ENCODE data around the gene NHEJ1. TPM values are rescaled to one million over a fixed set of nuclear protein-coding genes. Genes with fewer than 3 reads are reported as not detected.
A peak's percentile ranks its signal among the peaks of the same experiment; 100 is the strongest.

The NHEJ1 gene
- total and polyA plus RNA-seq, 2 of the 13 experiments (the other 11 are each of a cell fraction or from before 2014, with no cell fraction given), result 30.0 to 30.7 TPM

DNA sequence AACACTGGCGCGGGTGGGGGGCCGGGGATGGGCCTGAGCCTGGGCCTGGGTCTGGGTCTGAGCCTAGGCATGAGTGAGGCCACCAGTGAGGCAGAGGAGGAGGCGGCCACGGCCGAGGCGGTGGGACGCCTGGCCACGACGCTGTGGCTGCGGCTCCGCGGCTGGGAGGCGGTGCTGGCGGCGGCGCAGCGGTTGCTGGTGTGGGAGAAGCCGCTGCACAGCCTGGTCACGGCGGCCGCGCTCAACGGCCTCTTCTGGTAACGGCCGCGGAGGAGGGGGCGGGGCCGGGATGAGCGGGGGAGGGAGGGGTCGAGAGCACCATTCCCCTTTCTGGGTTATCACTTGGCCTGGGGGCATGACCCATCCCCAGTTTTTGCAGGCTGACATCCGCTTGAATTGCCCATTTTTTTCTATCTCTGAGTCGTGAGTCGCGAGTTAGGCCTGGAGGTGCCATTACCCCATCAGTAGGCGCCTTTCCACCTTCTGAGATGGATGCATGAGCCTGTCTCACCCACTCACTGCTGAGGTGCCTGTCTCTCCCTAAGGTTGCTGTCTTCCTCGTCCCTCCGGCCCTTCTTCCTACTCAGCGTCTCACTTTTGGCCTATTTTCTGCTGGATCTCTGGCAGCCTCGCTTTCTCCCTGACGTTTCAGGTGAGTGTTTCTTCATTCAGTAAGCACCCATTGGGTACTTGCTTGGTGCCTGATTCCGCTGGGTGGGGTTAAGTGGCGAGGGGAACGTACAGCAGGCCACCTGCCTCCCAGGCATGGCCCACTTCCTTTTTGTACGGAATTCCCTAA lies 18.0 kb upstream of the NHEJ1 start (continued):
- peak; percentile 44 for TF ChIP-seq RBFOX2 (IDR thresholded peaks at IDR 0.05; ENCODE audit: low read depth, low read length)
- TF ChIP-seq EED (CRISPR knock-in tag; IDR thresholded peaks at IDR 0.05), result peak; percentile 39; the same call in 1 of the 2 replicates
- TF ChIP-seq NFYC (CRISPR knock-in tag; IDR thresholded peaks at IDR 0.05), result 0 out of 2 replicates have a peak, but pooled peaks have one; percentile 9
- TF ChIP-seq SIX1 (CRISPR knock-in tag; IDR thresholded peaks at IDR 0.05; ENCODE audit: borderline replicate concordance), result no peak
- 0 out of 2 replicates have a peak, but pooled peaks have one; percentile 33 for TF ChIP-seq ZNF296 (CRISPR knock-in tag; conservative IDR thresholded peaks at IDR 0.05)
- no peak for TF ChIP-seq TAF1 (CRISPR knock-in tag; IDR thresholded peaks at IDR 0.05)
- TF ChIP-seq, protein P1, sequence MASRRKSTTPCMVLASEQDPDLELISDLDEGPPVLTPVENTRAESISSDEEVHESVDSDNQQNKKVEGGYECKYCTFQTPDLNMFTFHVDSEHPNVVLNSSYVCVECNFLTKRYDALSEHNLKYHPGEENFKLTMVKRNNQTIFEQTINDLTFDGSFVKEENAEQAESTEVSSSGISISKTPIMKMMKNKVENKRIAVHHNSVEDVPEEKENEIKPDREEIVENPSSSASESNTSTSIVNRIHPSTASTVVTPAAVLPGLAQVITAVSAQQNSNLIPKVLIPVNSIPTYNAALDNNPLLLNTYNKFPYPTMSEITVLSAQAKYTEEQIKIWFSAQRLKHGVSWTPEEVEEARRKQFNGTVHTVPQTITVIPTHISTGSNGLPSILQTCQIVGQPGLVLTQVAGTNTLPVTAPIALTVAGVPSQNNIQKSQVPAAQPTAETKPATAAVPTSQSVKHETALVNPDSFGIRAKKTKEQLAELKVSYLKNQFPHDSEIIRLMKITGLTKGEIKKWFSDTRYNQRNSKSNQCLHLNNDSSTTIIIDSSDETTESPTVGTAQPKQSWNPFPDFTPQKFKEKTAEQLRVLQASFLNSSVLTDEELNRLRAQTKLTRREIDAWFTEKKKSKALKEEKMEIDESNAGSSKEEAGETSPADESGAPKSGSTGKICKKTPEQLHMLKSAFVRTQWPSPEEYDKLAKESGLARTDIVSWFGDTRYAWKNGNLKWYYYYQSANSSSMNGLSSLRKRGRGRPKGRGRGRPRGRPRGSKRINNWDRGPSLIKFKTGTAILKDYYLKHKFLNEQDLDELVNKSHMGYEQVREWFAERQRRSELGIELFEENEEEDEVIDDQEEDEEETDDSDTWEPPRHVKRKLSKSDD (CRISPR knock-in tag; IDR thresholded peaks at IDR 0.05; ENCODE audit: low read depth), result no peak
- no peak for TF ChIP-seq CAMTA2 (CRISPR knock-in tag; IDR thresholded peaks at IDR 0.05; ENCODE audit: borderline replicate concordance)
- 0 out of 2 replicates have a peak, but pooled peaks have one; percentile 11 for TF ChIP-seq ZBTB26 (CRISPR knock-in tag; IDR thresholded peaks at IDR 0.05; ENCODE audit: borderline replicate concordance)
- TF ChIP-seq MLLT10 (CRISPR knock-in tag; IDR thresholded peaks at IDR 0.05), result no peak
- no peak for TF ChIP-seq DPF2 (CRISPR knock-in tag; IDR thresholded peaks at IDR 0.05; ENCODE audit: borderline replicate concordance, low read depth)
- no peak for TF ChIP-seq KDM2A (CRISPR knock-in tag; IDR thresholded peaks at IDR 0.05; ENCODE audit: borderline replicate concordance, low read depth)
- peak; percentile 15; the same call in 1 of the 2 replicates for TF ChIP-seq ZNF616 (CRISPR knock-in tag; IDR thresholded peaks at IDR 0.05; ENCODE audit: low read depth)
- TF ChIP-seq, protein P2, sequence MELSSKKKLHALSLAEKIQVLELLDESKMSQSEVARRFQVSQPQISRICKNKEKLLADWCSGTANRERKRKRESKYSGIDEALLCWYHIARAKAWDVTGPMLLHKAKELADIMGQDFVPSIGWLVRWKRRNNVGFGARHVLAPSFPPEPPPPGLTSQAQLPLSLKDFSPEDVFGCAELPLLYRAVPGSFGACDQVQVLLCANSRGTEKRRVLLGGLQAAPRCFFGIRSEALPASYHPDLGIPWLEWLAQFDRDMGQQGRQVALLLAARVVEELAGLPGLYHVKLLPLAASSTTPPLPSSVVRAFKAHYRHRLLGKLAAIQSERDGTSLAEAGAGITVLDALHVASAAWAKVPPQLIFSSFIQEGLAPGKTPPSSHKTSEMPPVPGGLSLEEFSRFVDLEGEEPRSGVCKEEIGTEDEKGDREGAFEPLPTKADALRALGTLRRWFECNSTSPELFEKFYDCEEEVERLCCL (CRISPR knock-in tag; IDR thresholded peaks at IDR 0.05; ENCODE audit: borderline replicate concordance), result no peak
- peak; percentile 43; the same call in 1 of the 2 replicates for TF ChIP-seq ZNF768 (CRISPR knock-in tag; IDR thresholded peaks at IDR 0.05)
- TF ChIP-seq SALL2 (CRISPR knock-in tag; IDR thresholded peaks at IDR 0.05), result no peak
- 0 out of 2 replicates have a peak, but pooled peaks have one; percentile 26 for TF ChIP-seq NR1H2 (CRISPR knock-in tag; IDR thresholded peaks at IDR 0.05; ENCODE audit: borderline replicate concordance, low read depth)
- TF ChIP-seq ZNF558 (CRISPR knock-in tag; IDR thresholded peaks at IDR 0.05; ENCODE audit: borderline replicate concordance), result 0 out of 2 replicates have a peak, but pooled peaks have one; percentile 19
- 0 out of 2 replicates have a peak, but pooled peaks have one; percentile 50 for TF ChIP-seq MXD3 (CRISPR knock-in tag; IDR thresholded peaks at IDR 0.05)
- TF ChIP-seq CBX5 (CRISPR knock-in tag; IDR thresholded peaks at IDR 0.05; ENCODE audit: borderline replicate concordance), result no peak
- no peak for TF ChIP-seq JDP2 (CRISPR knock-in tag; IDR thresholded peaks at IDR 0.05; ENCODE audit: borderline replicate concordance)

Data from HepG2 (cell line).